Heart right ventricle (tissue), 16 donors: Measurements from ENCODE around the gene CDH11. TPM values are rescaled to one million over a fixed set of nuclear protein-coding genes. Genes with fewer than 3 reads are reported as not detected.

Source experiments
- ATAC-seq, 8 donors: fragments of 200-7000 bp; cut with Tn5 transposase; one replicate each; pipeline ENCODE4 v1.9.1; 2020; ENCODE audit warnings: mild to moderate bottlenecking in 8 of 8, moderate library complexity in 8 of 8, moderate number of reproducible peaks in 1 of 8
- DNase-seq, 2 donors: peaks; one replicate each; pipeline ENCODE4 v3.0.0-alpha.2; 2020
- H3K27ac ChIP-seq, 10 donors: fragments of 200-600 bp; sonication (generic) in 2 of 10; one replicate each; pipeline versions ENCODE4 v1.5.0 to v1.8.0; 2020 to 2022; ENCODE audit warnings: mild to moderate bottlenecking in 3 of 10
- H3K27me3 ChIP-seq, 7 donors: fragments of 200-600 bp; one replicate each; pipeline ENCODE4 v1.8.0; 2021 to 2022; ENCODE audit warnings: mild to moderate bottlenecking in 2 of 7
- H3K36me3 ChIP-seq, 9 donors: fragments of 200-600 bp; sonication (generic) in 1 of 9; one replicate each; pipeline versions ENCODE4 v1.5.0 to v1.8.0; 2020 to 2022; ENCODE audit warnings: mild to moderate bottlenecking in 2 of 9
- H3K4me1 ChIP-seq, 9 donors: fragments of 200-600 bp; sonication (generic) in 1 of 9; one replicate each; pipeline versions ENCODE4 v1.5.0 to v1.8.0; 2020 to 2022; ENCODE audit warnings: mild to moderate bottlenecking in 4 of 9
- H3K4me3 ChIP-seq, 10 donors: fragments of 200-600 bp; sonication (generic) in 2 of 10; one replicate each; pipeline versions ENCODE4 v1.5.0 to v1.8.0; 2020 to 2022; ENCODE audit warnings: mild to moderate bottlenecking in 7 of 10, moderate library complexity in 2 of 10
- H3K9me3 ChIP-seq, 11 donors: fragments of 200-600 bp in 10 of 11; sonication (generic) in 2 of 11; one replicate each; pipeline versions ENCODE4 v1.5.0 to v1.8.0; 2013 to 2022; ENCODE audit warnings: mild to moderate bottlenecking in 2 of 11, control low read depth in 1 of 11, moderate library complexity in 1 of 11
- CTCF ChIP-seq, 9 donors: fragments of 200-600 bp; sonication (generic) in 2 of 9; IDR thresholded peaks; one replicate each; pipeline versions ENCODE4 v1.5.0 to v1.8.0; 2021 to 2022; ENCODE audit warnings: antibody characterized with exemption in 9 of 9, mild to moderate bottlenecking in 5 of 9, moderate library complexity in 1 of 9
- WGBS, 2 donors: extraction: QIAGEN DNeasy Blood & Tissue Kit; methylation state at CpG; one replicate each; pipeline ENCODE4 v1.1.7; 2013; ENCODE audit warnings: inconsistent platforms in 1 of 2; 5-methylcytosine and 5-hydroxymethylcytosine counted together
- intact Hi-C, 10 donors: fragments of 100-400 bp; cut with DNase I; formaldehyde crosslinking; loops; one replicate each; pipeline versions ENCODE4 v1.11.1 to v1.14.2; 2022
- polyA plus RNA-seq, 2 donors: library from polyadenylated mRNA; stranded (reverse); fragments of 200-250 nt; gene quantifications; one replicate each; pipeline ENCODE4 v1.2.3, GENCODE V29; 2013
- total RNA-seq, 10 donors: library from RNA; stranded (reverse); fragmentation: NEBNext Ultra II Directional in 3 of 10; extraction: Animal tissue kit (Norgen Biotek cat#: 25700) in 3 of 10; gene quantifications; one replicate each; pipeline versions ENCODE4 v1.2.1 to v1.2.4, GENCODE V29; 2021 to 2023
- donor health status: Arrhythmogenic right ventricular cardiomyopathy.
- donor health status: ischemic (EF 13 %, LVEDD 7.1; RV severe dilation, severe dysfunction).
- donor health status: healthy with polysubstance abuse.
- donor health status: DM: no; HTN: yes; CAD: no.
- donor health status: DM: no; HTN: no; CAD: no.
- donor health status: ischemic (EF 25% LVEDD 6.9; RV normal size, moderate dysfunction).
- donor health status: ischemic (EF 25% LVEDD 5.7; RV mildly dilated, moderate dysfunction).
- donor health status: healthy.
- donor health status: DM: yes; HTN: yes; CAD: no.
- donor health status: Ischemic cardiomyopathy.
- donor health status: ischemic (EF 35%, LVEDD 5.7; RV mildly dilated, moderate dysfunction).
- donor health status: nonischemic (EF 11% LVEDD 7.7; RV severe dilation, severe dysfunction).
- donor health status: DM: yes; HTN: yes; CAD: no.
- donor health status: PGD.
- donor health status: ischemic (EF 29% LVEDD 5.4; RV normal size, mild dysfunction).
- donor health status: nonischemic (EF 23%, LVEDD 6.1; RV moderate dilation, normal function).

CDH11 gene
- total and polyA plus RNA-seq, 12 donors: 1.7 to 29.6 (median 6.5) TPM

GRCh38 chr16:64957246-64957645, 164.6 kb downstream of the CDH11 start:
- Histone ChIP-seq H3K9me3 (no peaks in the 10 kb centered on the region), H3K27ac (no peak overlapping the region), H3K4me3 (no peak overlapping the region), H3K4me1 (no peaks in the 10 kb centered on the region), H3K27me3 (no peaks in the 10 kb centered on the region), H3K36me3 (no peaks in the 10 kb centered on the region)
- DNase-seq (no peak), ATAC-seq (no peak)
- TF ChIP-seq CTCF (IDR thresholded peaks at IDR 0.05): no peak
- intact Hi-C loops: no loop called here
- 72 to 76% methylated on average over 3 of the region's 3 CpGs for WGBS, 2 donors

GRCh38 chr16:64952177-64952576, 169.7 kb downstream of the CDH11 start:
- Histone ChIP-seq H3K36me3 (peaks cover 0 to 31% (median 0%) of the 10 kb centered on the region in 9 donors), H3K9me3 (no peaks in the 10 kb centered on the region), H3K4me3 (no peak overlapping the region), H3K27ac (peak overlapping the region in 3 of 10 donors; percentile 25 to 51 (median 34)), H3K4me1 (no peaks in the 10 kb centered on the region), H3K27me3 (no peaks in the 10 kb centered on the region)
- peak in 7 of 8 donors; percentile 12 to 81 (median 34) for ATAC-seq
- no peak for TF ChIP-seq CTCF (IDR thresholded peaks at IDR 0.05)
- intact Hi-C loops: no loop called here
- no peak for DNase-seq

GRCh38 chr16:64951193-64951592, 170.7 kb downstream of the CDH11 start:
- H3K36me3 ChIP-seq: peaks cover 0 to 31% (median 0%) of the 10 kb centered on the region in 9 donors
- no peak for ATAC-seq
- H3K4me1 ChIP-seq: no peaks in the 10 kb centered on the region
- intact Hi-C loops: no loop called here
- TF ChIP-seq CTCF (IDR thresholded peaks at IDR 0.05): no peak
- DNase-seq: no peak
- 94% methylated on average over 8 of the region's 8 CpGs for WGBS, 2 donors
- no peaks in the 10 kb centered on the region for H3K9me3 ChIP-seq
- no peaks in the 10 kb centered on the region for H3K27me3 ChIP-seq
- H3K4me3 ChIP-seq: no peak overlapping the region
- H3K27ac ChIP-seq: peak overlapping the region in 1 of 10 donors; percentile 51

GRCh38 chr16:64950731-64951130, 171.1 kb downstream of the CDH11 start:
- no peaks in the 10 kb centered on the region for H3K4me1 ChIP-seq
- no peaks in the 10 kb centered on the region for H3K27me3 ChIP-seq
- no peak overlapping the region for H3K4me3 ChIP-seq
- no peaks in the 10 kb centered on the region for H3K9me3 ChIP-seq
- H3K27ac ChIP-seq: peak overlapping the region in 1 of 10 donors; percentile 51
- TF ChIP-seq CTCF (IDR thresholded peaks at IDR 0.05): no peak
- no peak for ATAC-seq
- peaks cover 0 to 31% (median 0%) of the 10 kb centered on the region in 9 donors for H3K36me3 ChIP-seq
- 95 to 99% methylated on average over 25 of the region's 25 CpGs for WGBS, 2 donors
- intact Hi-C loops: no loop called here
- no peak for DNase-seq
